Upper lobe of left lung (tissue), 4 donors: ENCODE measurements around the gene MAF.

Experiments
- EP300 ChIP-seq, 4 donors: sonication (generic); formaldehyde crosslinking; IDR thresholded peaks; one replicate each; pipeline ENCODE4 v1.5.1; 2017; ENCODE audit warnings: antibody characterized with exemption in 4 of 4, control low read depth in 2 of 4
- POLR2A ChIP-seq, 4 donors: fragments of 450-650 bp; IDR thresholded peaks; one replicate each; pipeline ENCODE4 v1.5.1; 2016 to 2017; ENCODE audit warnings: antibody characterized with exemption in 4 of 4, mild to moderate bottlenecking in 2 of 4
- POLR2AphosphoS5 ChIP-seq, 2 donors: sonication (generic); formaldehyde crosslinking; IDR thresholded peaks; one replicate each; pipeline ENCODE4 v1.5.1; 2017; ENCODE audit warnings: antibody characterized with exemption in 2 of 2
- TF ChIP-seq, protein P1 (sequence below), 6 experiments: fragments of 450-650 bp in 4 of 6; fragments of 200-600 bp in 2 of 6; sonication (generic) in 2 of 6; IDR thresholded peaks; one replicate each; pipeline ENCODE4 v1.5.1; 2016 to 2019; ENCODE audit warnings: antibody characterized with exemption in 6 of 6

DNA sequence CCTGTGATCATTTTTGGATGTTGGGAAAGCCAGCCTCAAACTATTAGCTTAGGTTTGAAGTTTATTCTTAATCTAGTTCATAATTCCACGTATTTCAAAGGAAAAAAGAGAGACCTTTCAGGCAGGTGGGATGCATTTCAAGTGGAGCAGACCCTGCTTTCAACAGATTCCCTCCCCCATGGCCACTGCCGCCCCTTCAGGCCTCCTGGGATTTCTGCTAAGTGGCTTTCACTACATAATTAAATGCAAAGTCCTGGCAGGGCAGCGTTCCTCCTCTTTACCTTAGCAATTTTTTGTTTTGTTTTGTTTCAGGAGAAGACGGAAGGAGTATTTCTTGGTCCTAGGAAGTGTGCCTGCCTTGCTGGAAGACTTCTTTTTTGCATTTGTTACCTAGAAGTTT lies 36.6 kb downstream of the MAF start:
- TF ChIP-seq, protein P1, sequence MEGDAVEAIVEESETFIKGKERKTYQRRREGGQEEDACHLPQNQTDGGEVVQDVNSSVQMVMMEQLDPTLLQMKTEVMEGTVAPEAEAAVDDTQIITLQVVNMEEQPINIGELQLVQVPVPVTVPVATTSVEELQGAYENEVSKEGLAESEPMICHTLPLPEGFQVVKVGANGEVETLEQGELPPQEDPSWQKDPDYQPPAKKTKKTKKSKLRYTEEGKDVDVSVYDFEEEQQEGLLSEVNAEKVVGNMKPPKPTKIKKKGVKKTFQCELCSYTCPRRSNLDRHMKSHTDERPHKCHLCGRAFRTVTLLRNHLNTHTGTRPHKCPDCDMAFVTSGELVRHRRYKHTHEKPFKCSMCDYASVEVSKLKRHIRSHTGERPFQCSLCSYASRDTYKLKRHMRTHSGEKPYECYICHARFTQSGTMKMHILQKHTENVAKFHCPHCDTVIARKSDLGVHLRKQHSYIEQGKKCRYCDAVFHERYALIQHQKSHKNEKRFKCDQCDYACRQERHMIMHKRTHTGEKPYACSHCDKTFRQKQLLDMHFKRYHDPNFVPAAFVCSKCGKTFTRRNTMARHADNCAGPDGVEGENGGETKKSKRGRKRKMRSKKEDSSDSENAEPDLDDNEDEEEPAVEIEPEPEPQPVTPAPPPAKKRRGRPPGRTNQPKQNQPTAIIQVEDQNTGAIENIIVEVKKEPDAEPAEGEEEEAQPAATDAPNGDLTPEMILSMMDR (IDR thresholded peaks at IDR 0.05), result no peak
- no peak for TF ChIP-seq EP300 (IDR thresholded peaks at IDR 0.05)
- TF ChIP-seq POLR2AphosphoS5 (IDR thresholded peaks at IDR 0.05), result no peak
- TF ChIP-seq POLR2A (IDR thresholded peaks at IDR 0.05), result no peak
